ENCODE data around the gene KCNMB1. TPM values are rescaled to one million over a fixed set of nuclear protein-coding genes. Genes with fewer than 3 reads are reported as not detected.
A peak's percentile ranks its signal among the peaks of the same experiment; 100 is the strongest.

Gene KCNMB1, protein sequence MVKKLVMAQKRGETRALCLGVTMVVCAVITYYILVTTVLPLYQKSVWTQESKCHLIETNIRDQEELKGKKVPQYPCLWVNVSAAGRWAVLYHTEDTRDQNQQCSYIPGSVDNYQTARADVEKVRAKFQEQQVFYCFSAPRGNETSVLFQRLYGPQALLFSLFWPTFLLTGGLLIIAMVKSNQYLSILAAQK
- total RNA-seq (1 to 10 TPM in 1 of 5 experiments, under 1 TPM in 1, not detected in 3; 0.48 to 5.6 TPM), polyA plus RNA-seq (not detected), total RNA-seq (not detected)

- H3K36me3 Mint-ChIP-seq: no peaks in the 10 kb centered on the region
- no peaks in the 10 kb centered on the region for H3K9me3 Mint-ChIP-seq
- H3K27ac Mint-ChIP-seq: no peak within 1 kb of the TSS
- peaks cover 0 to 34% (median 0%) of the 10 kb centered on the region in 5 donors for H3K27me3 Mint-ChIP-seq
- Histone ChIP-seq H3K36me3 (ENCODE audit: control insufficient read depth in 2 of 3, insufficient read depth in 3 of 3, low read length in 3 of 3) (no peaks in the 10 kb centered on the region), H3K27ac (ENCODE audit: low read depth, low read length) (no peak within 1 kb of the TSS), H3K27me3 (ENCODE audit: control insufficient read depth in 2 of 2, insufficient read depth in 2 of 2, low read length in 2 of 2) (no peaks in the 10 kb centered on the region), H3K4me3 (ENCODE audit: low read length) (no peak within 1 kb of the TSS), H3K9me3 (ENCODE audit: control insufficient read depth in 2 of 3, low read length in 3 of 3) (no peaks in the 10 kb centered on the region), H3K4me1 (ENCODE audit: control insufficient read depth in 2 of 2, insufficient read depth in 2 of 2, low read length in 2 of 2) (peaks cover 0 to 11% of the 10 kb centered on the region in 2 donors)
- ChIA-PET CTCF (no interaction called here), POLR2A (no interaction called here)
- peaks cover 14 to 29% (median 21%) of the 10 kb centered on the region in 7 donors for H3K4me1 Mint-ChIP-seq
- intact Hi-C loops (cut with micrococcal nuclease): no loop called here
- DNase-seq (no peak), ATAC-seq (peak; percentile 39)
- H3K4me3 Mint-ChIP-seq: peak within 1 kb of the TSS in 1 of 10 donors; percentile 14
Measured at GRCh38 chr5:170388818-170389549, at the start of gene KCNMB1. Gene KCNMB1 (minus strand): TSS chr5:170389367. CDS start chr5:170385447, 3,920 bp downstream.

- H3K9me3 ChIP-seq (ENCODE audit: control insufficient read depth in 2 of 3, low read length in 3 of 3): no peaks in the 10 kb centered on the region
- no peaks in the 10 kb centered on the region for H3K36me3 ChIP-seq (ENCODE audit: control insufficient read depth in 2 of 3, insufficient read depth in 3 of 3, low read length in 3 of 3)
- no peaks in the 10 kb centered on the region for H3K36me3 Mint-ChIP-seq
- no peaks in the 10 kb centered on the region for H3K27me3 ChIP-seq (ENCODE audit: control insufficient read depth in 2 of 2, insufficient read depth in 2 of 2, low read length in 2 of 2)
- no peaks in the 10 kb centered on the region for H3K4me1 ChIP-seq (ENCODE audit: control insufficient read depth in 2 of 2, insufficient read depth in 2 of 2, low read length in 2 of 2)
- no peaks in the 10 kb centered on the region for H3K27me3 Mint-ChIP-seq
- H3K4me1 Mint-ChIP-seq: no peaks in the 10 kb centered on the region
- H3K4me3 ChIP-seq (ENCODE audit: low read length): no peak overlapping the region
- CTCF ChIA-PET: interaction anchor here (0.7 kb wide), 1 partner anchor 11 kb away, joined by 3 read pairs; no protein-coding TSS in a partner anchor
- ATAC-seq (no peak), DNase-seq (no peak)
- intact Hi-C loops (cut with micrococcal nuclease): loop anchor here in 1 of 2 donors (5.0 kb wide), 2 partner anchors 336 to 1469 kb away; no protein-coding TSS in a partner anchor
- no peak overlapping the region for H3K27ac ChIP-seq (ENCODE audit: low read depth, low read length)
- peaks cover 0 to 1% (median 0%) of the 10 kb centered on the region in 11 donors for H3K9me3 Mint-ChIP-seq
- no peak overlapping the region for H3K27ac Mint-ChIP-seq
- no peak overlapping the region for H3K4me3 Mint-ChIP-seq
- POLR2A ChIA-PET: no interaction called here
Measured at GRCh38 chr5:170438581-170438980, 49.4 kb upstream of the KCNMB1 start.

DNA sequence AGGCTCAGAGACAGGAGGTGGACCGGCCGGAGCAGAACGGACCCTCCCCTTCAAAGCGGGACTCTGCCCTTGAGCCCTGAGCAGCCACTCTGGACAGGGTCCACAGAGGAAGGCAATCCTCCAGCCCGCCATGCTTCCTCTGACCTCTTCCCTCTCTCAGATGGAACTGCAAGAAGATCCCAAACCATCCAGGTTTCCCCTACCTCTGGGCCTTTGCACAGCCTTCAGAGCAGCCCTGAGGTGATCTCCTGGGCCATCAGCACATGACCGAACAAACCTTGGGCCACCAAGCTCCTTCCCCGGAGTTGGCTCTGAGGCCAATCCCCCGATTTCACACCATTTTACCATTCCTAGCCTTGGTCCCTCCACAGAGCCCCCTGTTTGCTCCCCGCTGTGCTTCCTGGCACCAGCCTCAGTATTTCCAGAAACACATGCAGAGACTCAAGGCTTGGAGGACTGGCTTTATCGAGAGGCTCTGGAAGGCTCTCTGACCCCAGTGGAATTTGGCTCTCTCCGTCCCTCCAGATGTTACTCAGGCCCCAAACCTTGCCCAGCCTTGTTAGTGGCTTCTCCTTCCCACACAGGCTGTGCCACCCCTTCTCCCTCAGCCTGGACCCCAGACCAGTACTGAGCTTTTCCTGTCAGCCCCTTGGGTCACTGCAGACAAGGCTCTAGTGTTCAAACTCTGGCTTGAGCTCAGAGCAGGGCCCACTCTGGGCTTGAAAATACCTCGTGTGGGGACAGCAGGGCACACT is 48.6 kb upstream of the KCNMB1 start:
- Histone ChIP-seq H3K9me3 (ENCODE audit: control insufficient read depth in 2 of 3, low read length in 3 of 3) (no peaks in the 10 kb centered on the region), H3K4me1 (ENCODE audit: control insufficient read depth in 2 of 2, insufficient read depth in 2 of 2, low read length in 2 of 2) (no peaks in the 10 kb centered on the region), H3K27ac (ENCODE audit: low read depth, low read length) (no peak overlapping the region), H3K36me3 (ENCODE audit: control insufficient read depth in 2 of 3, insufficient read depth in 3 of 3, low read length in 3 of 3) (no peaks in the 10 kb centered on the region), H3K27me3 (ENCODE audit: control insufficient read depth in 2 of 2, insufficient read depth in 2 of 2, low read length in 2 of 2) (no peaks in the 10 kb centered on the region), H3K4me3 (ENCODE audit: low read length) (no peak overlapping the region)
- intact Hi-C loops (cut with micrococcal nuclease): loop anchor here in 1 of 2 donors (5.0 kb wide), 2 partner anchors 335 to 1470 kb away; no protein-coding TSS in a partner anchor
- Mint-ChIP-seq H3K27ac (no peak overlapping the region), H3K4me1 (no peaks in the 10 kb centered on the region), H3K36me3 (no peaks in the 10 kb centered on the region), H3K27me3 (no peaks in the 10 kb centered on the region), H3K9me3 (peaks cover 0 to 3% (median 0%) of the 10 kb centered on the region in 11 donors), H3K4me3 (no peak overlapping the region)
- no peak for ATAC-seq
- ChIA-PET POLR2A (no interaction called here), CTCF (interaction anchor here (0.7 kb wide), 1 partner anchor 11 kb away, joined by 3 read pairs; no protein-coding TSS in a partner anchor)
- DNase-seq: no peak

DNA sequence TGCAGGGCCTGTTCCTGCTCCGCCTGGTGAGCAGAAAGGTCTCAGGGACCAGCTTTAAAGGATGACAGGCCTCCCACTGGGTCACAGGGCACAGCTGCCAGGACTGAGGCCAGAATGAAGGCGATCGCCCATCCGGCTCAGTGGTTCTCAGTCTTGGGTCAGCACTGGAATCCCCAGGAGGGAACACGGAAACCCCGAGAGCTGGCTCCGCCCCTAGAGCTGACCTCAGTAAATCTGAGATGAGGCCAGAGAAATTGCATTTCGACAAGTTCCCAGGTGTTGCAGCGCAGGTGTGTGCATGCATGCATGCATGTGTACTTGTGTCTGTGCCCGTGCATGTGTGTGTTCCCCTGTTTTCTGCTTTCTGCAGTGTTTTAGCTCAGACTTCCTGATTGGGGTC is 47.2 kb upstream of the KCNMB1 start:
- POLR2A ChIA-PET: no interaction called here
- Mint-ChIP-seq H3K36me3 (no peaks in the 10 kb centered on the region), H3K27ac (no peak overlapping the region), H3K9me3 (peaks cover 0 to 7% (median 0%) of the 10 kb centered on the region in 11 donors), H3K4me3 (no peak overlapping the region), H3K4me1 (no peaks in the 10 kb centered on the region), H3K27me3 (peaks cover 0 to 6% (median 0%) of the 10 kb centered on the region in 5 donors)
- H3K36me3 ChIP-seq (ENCODE audit: control insufficient read depth in 2 of 3, insufficient read depth in 3 of 3, low read length in 3 of 3): no peaks in the 10 kb centered on the region
- no peaks in the 10 kb centered on the region for H3K4me1 ChIP-seq (ENCODE audit: control insufficient read depth in 2 of 2, insufficient read depth in 2 of 2, low read length in 2 of 2)
- no peak overlapping the region for H3K4me3 ChIP-seq (ENCODE audit: low read length)
- intact Hi-C loops (cut with micrococcal nuclease): loop anchor here in 1 of 2 donors (5.0 kb wide), 2 partner anchors 334 to 1471 kb away; no protein-coding TSS in a partner anchor
- no peaks in the 10 kb centered on the region for H3K27me3 ChIP-seq (ENCODE audit: control insufficient read depth in 2 of 2, insufficient read depth in 2 of 2, low read length in 2 of 2)
- no peaks in the 10 kb centered on the region for H3K9me3 ChIP-seq (ENCODE audit: control insufficient read depth in 2 of 3, low read length in 3 of 3)
- H3K27ac ChIP-seq (ENCODE audit: low read depth, low read length): no peak overlapping the region
- ATAC-seq: no peak
- no peak for DNase-seq
- CTCF ChIA-PET: interaction anchor here (0.6 kb wide), 1 partner anchor 1473 kb away, joined by 3 read pairs; no protein-coding TSS in a partner anchor

DNA sequence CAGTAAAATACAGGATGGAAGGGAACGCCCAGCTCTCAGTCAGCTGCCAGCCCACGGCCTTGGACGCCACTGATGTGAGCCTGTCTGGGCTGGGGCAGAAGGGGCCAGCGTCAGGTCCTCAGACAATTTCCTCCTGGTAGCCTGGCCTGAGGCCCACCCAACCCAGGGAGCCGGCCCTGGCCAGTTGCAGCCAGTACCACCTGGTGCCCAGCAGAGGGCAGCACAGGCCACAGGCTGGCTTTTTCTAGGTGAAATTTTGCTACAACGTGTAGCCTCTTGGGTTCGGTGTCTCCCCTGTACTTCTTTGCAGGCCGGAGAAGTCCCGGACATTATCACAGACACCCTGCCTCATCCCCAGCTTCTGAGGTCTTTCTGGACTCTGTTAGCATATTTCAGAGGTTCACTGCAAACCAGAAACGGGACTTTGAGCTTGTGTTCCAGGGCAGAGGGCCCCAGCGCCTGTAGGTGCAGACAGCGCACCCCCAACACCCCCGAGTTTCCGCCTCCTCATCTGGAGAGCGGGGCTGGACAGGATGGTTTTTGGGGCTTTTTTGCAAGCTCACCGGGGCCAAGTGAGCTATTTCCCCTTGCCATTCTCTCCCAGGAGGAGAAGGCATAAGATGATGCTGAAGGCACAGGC is 45.9 kb upstream of the KCNMB1 start:
- ChIA-PET CTCF (interaction anchor here (0.6 to 3.2 kb wide), 4 partner anchors 10 to 1777 kb away, joined by 3 to 16 read pairs (median 4); no protein-coding TSS in a partner anchor), POLR2A (no interaction called here)
- peaks cover 0 to 6% (median 0%) of the 10 kb centered on the region in 5 donors for H3K27me3 Mint-ChIP-seq
- peaks cover 0 to 5% (median 0%) of the 10 kb centered on the region in 11 donors for H3K9me3 Mint-ChIP-seq
- no peaks in the 10 kb centered on the region for H3K27me3 ChIP-seq (ENCODE audit: control insufficient read depth in 2 of 2, insufficient read depth in 2 of 2, low read length in 2 of 2)
- no peak overlapping the region for H3K4me3 ChIP-seq (ENCODE audit: low read length)
- intact Hi-C loops (cut with micrococcal nuclease): loop anchor here (1.0 to 5.0 kb wide), 4 partner anchors 188 to 1472 kb away; no protein-coding TSS in a partner anchor
- H3K36me3 ChIP-seq (ENCODE audit: control insufficient read depth in 2 of 3, insufficient read depth in 3 of 3, low read length in 3 of 3): no peaks in the 10 kb centered on the region
- H3K36me3 Mint-ChIP-seq: no peaks in the 10 kb centered on the region
- no peak overlapping the region for H3K27ac ChIP-seq (ENCODE audit: low read depth, low read length)
- H3K27ac Mint-ChIP-seq: no peak overlapping the region
- no peaks in the 10 kb centered on the region for H3K9me3 ChIP-seq (ENCODE audit: control insufficient read depth in 2 of 3, low read length in 3 of 3)
- no peaks in the 10 kb centered on the region for H3K4me1 Mint-ChIP-seq
- DNase-seq (peak; percentile 15 to 61 (median 40)), ATAC-seq (peak; percentile 88)
- H3K4me3 Mint-ChIP-seq: no peak overlapping the region
- H3K4me1 ChIP-seq (ENCODE audit: control insufficient read depth in 2 of 2, insufficient read depth in 2 of 2, low read length in 2 of 2): no peaks in the 10 kb centered on the region

DNA sequence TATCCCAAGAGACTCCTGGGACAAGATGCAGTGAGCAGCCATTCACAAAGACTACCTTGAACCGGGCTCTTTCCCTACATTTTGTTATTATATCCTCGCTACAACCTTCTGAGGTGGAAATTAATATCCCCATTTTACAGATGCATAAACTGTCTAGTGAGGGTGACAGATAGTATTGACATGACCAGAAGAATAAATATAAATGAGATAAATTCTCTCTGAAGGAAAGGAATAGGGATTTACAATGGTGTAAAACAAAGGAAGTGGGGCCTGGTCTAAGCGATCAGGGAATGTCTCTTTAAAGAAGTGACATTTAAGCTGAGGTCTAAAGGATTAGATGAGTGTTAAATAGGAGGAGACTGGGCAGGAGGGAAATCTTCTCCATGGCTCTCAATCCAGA is 43.5 kb upstream of the KCNMB1 start:
- H3K27me3 Mint-ChIP-seq: peaks cover 0 to 11% (median 8%) of the 10 kb centered on the region in 5 donors
- Histone ChIP-seq H3K27ac (ENCODE audit: low read depth, low read length) (no peak overlapping the region), H3K9me3 (ENCODE audit: control insufficient read depth in 2 of 3, low read length in 3 of 3) (no peaks in the 10 kb centered on the region), H3K4me1 (ENCODE audit: control insufficient read depth in 2 of 2, insufficient read depth in 2 of 2, low read length in 2 of 2) (no peaks in the 10 kb centered on the region), H3K4me3 (ENCODE audit: low read length) (no peak overlapping the region), H3K27me3 (ENCODE audit: control insufficient read depth in 2 of 2, insufficient read depth in 2 of 2, low read length in 2 of 2) (no peaks in the 10 kb centered on the region), H3K36me3 (ENCODE audit: control insufficient read depth in 2 of 3, insufficient read depth in 3 of 3, low read length in 3 of 3) (no peaks in the 10 kb centered on the region)
- H3K27ac Mint-ChIP-seq: no peak overlapping the region
- POLR2A ChIA-PET: no interaction called here
- intact Hi-C loops (cut with micrococcal nuclease): no loop called here
- H3K36me3 Mint-ChIP-seq: no peaks in the 10 kb centered on the region
- DNase-seq (no peak), ATAC-seq (no peak)
- no peak overlapping the region for H3K4me3 Mint-ChIP-seq
- peaks cover 0 to 5% (median 0%) of the 10 kb centered on the region in 11 donors for H3K9me3 Mint-ChIP-seq
- CTCF ChIA-PET: interaction anchor here (1.2 to 3.2 kb wide), 3 partner anchors 11 to 213 kb away, joined by 3 to 16 read pairs (median 4); no protein-coding TSS in a partner anchor
- H3K4me1 Mint-ChIP-seq: no peaks in the 10 kb centered on the region
